Erythroblast (primary cell): ENCODE results near the gene SPDYE3.
"Not testable (repeated sequence)": the region's sequence is repeated elsewhere in the genome, so short reads cannot be mapped to it uniquely, and the experiment has no call there.

Source experiments
- GATA1 ChIP-seq: IDR thresholded peaks from 2 replicates; pipeline ENCODE4 v1.6.1; 2011; ENCODE audit warnings: low read depth, mild to moderate bottlenecking, control low read depth, low read length, moderate library complexity
- POLR2A ChIP-seq: IDR thresholded peaks from 2 replicates; pipeline ENCODE4 v1.6.1; 2011; ENCODE audit warnings: mild to moderate bottlenecking, low read length

GRCh38 chr7:100352230-100352781 is 44.8 kb downstream of the SPDYE3 start:
- not testable (repeated sequence) for TF ChIP-seq POLR2A, GATA1
